ENCODE results near the gene PERCC1. TPM values are rescaled to one million over a fixed set of nuclear protein-coding genes. Genes with fewer than 3 reads are reported as not detected.
A peak's percentile ranks its signal among the peaks of the same experiment; 100 is the strongest.

The PERCC1 gene
- total and polyA plus RNA-seq, 2 donors from 2014 or later, result not detected

DNA sequence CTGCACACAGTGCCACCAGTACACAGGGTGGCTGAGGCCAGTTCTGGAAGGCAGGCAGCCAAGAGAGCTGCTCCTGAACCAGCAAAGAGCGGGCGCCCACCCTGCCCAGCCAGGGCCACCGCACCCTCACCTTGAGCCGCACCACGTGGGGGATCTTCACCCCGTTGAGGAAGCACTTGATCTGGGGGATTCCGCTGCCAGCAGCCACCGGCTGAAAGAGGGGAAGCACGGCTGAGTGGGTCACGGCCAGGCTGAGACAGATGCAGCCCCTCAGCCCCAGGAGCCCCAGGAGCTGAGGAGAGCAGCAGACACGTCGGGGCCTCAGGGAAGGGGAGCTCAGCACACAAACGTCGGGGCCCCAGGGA lies 28.1 kb downstream of the PERCC1 start:
- no peak overlapping the region for H3K27ac ChIP-seq (ENCODE audit: low read depth in 2 of 2, low read length in 2 of 2)
- H3K27me3 ChIP-seq (ENCODE audit: control insufficient read depth, insufficient read depth, low read length), result no peaks in the 10 kb centered on the region
- no peak overlapping the region for H3K4me3 ChIP-seq (ENCODE audit: low read length in 3 of 3)
- H3K4me1 ChIP-seq (ENCODE audit: control insufficient read depth in 2 of 3, insufficient read depth in 2 of 3, low read depth in 1 of 3, low read length in 3 of 3), result no peaks in the 10 kb centered on the region
- DNase-seq (peak in 1 of 5 donors; percentile 68), FAIRE-seq (no peak)
- intact Hi-C loops (cut with DNase I), result no loop called here
- TF ChIP-seq, protein P1, sequence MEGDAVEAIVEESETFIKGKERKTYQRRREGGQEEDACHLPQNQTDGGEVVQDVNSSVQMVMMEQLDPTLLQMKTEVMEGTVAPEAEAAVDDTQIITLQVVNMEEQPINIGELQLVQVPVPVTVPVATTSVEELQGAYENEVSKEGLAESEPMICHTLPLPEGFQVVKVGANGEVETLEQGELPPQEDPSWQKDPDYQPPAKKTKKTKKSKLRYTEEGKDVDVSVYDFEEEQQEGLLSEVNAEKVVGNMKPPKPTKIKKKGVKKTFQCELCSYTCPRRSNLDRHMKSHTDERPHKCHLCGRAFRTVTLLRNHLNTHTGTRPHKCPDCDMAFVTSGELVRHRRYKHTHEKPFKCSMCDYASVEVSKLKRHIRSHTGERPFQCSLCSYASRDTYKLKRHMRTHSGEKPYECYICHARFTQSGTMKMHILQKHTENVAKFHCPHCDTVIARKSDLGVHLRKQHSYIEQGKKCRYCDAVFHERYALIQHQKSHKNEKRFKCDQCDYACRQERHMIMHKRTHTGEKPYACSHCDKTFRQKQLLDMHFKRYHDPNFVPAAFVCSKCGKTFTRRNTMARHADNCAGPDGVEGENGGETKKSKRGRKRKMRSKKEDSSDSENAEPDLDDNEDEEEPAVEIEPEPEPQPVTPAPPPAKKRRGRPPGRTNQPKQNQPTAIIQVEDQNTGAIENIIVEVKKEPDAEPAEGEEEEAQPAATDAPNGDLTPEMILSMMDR (IDR thresholded peaks at IDR 0.05; ENCODE audit: borderline replicate concordance, extremely low read depth, insufficient read depth), result no peak
- no peaks in the 10 kb centered on the region for H3K9me3 ChIP-seq (ENCODE audit: control insufficient read depth in 2 of 3, insufficient read depth in 1 of 3, low read length in 3 of 3)
- peaks cover 0 to 15% (median 10%) of the 10 kb centered on the region in 3 donors for H3K36me3 ChIP-seq (ENCODE audit: control insufficient read depth in 2 of 3, insufficient read depth in 3 of 3, low read length in 3 of 3)
- no peak overlapping the region for H3K9ac ChIP-seq (ENCODE audit: low read length in 3 of 3)

DNA sequence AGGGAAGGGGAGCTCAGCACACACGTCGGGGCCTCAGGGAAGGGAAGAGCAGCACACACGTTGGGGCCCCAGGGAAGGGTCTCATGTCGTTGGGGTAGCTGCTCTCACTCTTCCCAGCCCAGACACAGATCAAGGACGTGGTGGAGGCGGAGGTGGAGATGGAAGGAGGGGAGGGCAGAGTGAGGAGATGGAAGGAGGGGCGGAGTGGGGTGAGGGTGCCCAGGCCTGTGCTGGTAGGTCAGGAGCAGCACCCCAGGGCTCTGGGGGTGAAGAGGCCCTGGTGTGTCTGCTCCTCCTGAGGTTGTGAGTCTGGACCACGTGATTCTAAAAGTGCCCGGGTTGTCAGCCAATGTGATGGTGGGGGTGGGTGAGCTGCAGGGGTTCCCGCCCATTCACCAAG lies 29.1 kb downstream of the PERCC1 start:
- no peak for FAIRE-seq
- intact Hi-C loops (cut with DNase I), result no loop called here
- H3K4me1 ChIP-seq (ENCODE audit: control insufficient read depth in 2 of 3, insufficient read depth in 2 of 3, low read depth in 1 of 3, low read length in 3 of 3), result no peaks in the 10 kb centered on the region
- H3K27me3 ChIP-seq (ENCODE audit: control insufficient read depth, insufficient read depth, low read length), result no peaks in the 10 kb centered on the region
- H3K4me3 ChIP-seq (ENCODE audit: low read length in 3 of 3), result no peak overlapping the region
- DNase-seq, result no peak
- no peak overlapping the region for H3K27ac ChIP-seq (ENCODE audit: low read depth in 2 of 2, low read length in 2 of 2)
- no peaks in the 10 kb centered on the region for H3K9me3 ChIP-seq (ENCODE audit: control insufficient read depth in 2 of 3, insufficient read depth in 1 of 3, low read length in 3 of 3)
- TF ChIP-seq, protein P1 (IDR thresholded peaks at IDR 0.05; ENCODE audit: borderline replicate concordance, extremely low read depth, insufficient read depth), result no peak
- H3K36me3 ChIP-seq (ENCODE audit: control insufficient read depth in 2 of 3, insufficient read depth in 3 of 3, low read length in 3 of 3), result peaks cover 0 to 15% (median 10%) of the 10 kb centered on the region in 3 donors
- H3K9ac ChIP-seq (ENCODE audit: low read length in 3 of 3), result no peak overlapping the region

DNA sequence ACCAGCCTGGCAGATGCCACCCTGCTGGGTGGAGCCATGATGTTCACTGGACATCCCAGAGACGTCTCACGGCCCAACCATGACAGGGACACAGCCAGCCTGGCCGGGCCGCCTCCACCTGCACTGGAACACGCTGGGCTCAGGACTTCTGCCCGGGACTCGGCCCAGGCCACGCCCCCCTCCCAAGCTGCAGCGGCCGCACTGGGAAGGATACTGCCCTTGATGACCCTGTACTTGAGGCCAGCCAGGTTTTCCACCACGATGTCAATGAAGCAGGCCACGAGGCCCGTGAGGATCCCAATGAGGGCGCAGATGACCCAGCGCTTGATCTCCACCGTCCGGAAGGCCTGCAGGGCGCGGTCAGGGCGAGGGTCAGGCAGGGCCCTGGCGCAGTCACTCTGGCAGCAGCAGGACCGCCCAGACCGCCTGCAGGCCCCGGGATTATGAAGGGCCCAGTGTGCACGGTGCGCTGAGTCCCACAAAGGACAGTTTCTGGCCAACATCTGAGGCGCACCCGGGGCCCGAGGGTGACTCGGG lies 29.8 kb downstream of the PERCC1 start:
- Histone ChIP-seq H3K27ac (ENCODE audit: low read depth in 2 of 2, low read length in 2 of 2) (no peak overlapping the region), H3K4me3 (ENCODE audit: low read length in 3 of 3) (no peak overlapping the region), H3K9ac (ENCODE audit: low read length in 3 of 3) (no peak overlapping the region), H3K27me3 (ENCODE audit: control insufficient read depth, insufficient read depth, low read length) (no peaks in the 10 kb centered on the region), H3K9me3 (ENCODE audit: control insufficient read depth in 2 of 3, insufficient read depth in 1 of 3, low read length in 3 of 3) (no peaks in the 10 kb centered on the region), H3K4me1 (ENCODE audit: control insufficient read depth in 2 of 3, insufficient read depth in 2 of 3, low read depth in 1 of 3, low read length in 3 of 3) (no peaks in the 10 kb centered on the region), H3K36me3 (ENCODE audit: control insufficient read depth in 2 of 3, insufficient read depth in 3 of 3, low read length in 3 of 3) (peaks cover 0 to 11% (median 9%) of the 10 kb centered on the region in 3 donors)
- FAIRE-seq (no peak), DNase-seq (no peak)
- TF ChIP-seq, protein P1 (IDR thresholded peaks at IDR 0.05; ENCODE audit: borderline replicate concordance, extremely low read depth, insufficient read depth), result no peak
- intact Hi-C loops (cut with DNase I), result no loop called here

DNA sequence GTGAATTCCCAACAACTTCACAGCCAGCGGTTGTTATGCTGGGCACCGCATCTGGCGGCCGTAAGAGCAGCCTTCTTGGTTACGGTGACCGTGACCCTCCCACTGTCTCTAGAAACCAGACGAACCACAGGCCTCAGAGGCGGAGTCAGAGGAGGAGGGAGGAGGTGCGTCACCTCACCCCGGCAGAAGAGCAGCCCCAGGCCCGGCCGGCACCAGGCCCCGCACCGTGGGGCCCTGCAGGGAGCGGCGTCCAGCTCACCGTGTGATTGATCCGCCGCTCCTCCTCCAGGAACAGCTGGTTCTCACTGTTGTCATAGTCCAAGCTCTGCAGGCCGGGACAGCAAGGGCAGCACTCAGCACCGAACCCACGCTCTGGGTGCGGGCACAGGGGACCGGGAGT lies 30.3 kb downstream of the PERCC1 start:
- intact Hi-C loops (cut with DNase I), result no loop called here
- Histone ChIP-seq H3K9ac (ENCODE audit: low read length in 3 of 3) (no peak overlapping the region), H3K27me3 (ENCODE audit: control insufficient read depth, insufficient read depth, low read length) (no peaks in the 10 kb centered on the region), H3K27ac (ENCODE audit: low read depth in 2 of 2, low read length in 2 of 2) (no peak overlapping the region), H3K4me1 (ENCODE audit: control insufficient read depth in 2 of 3, insufficient read depth in 2 of 3, low read depth in 1 of 3, low read length in 3 of 3) (no peaks in the 10 kb centered on the region), H3K4me3 (ENCODE audit: low read length in 3 of 3) (no peak overlapping the region), H3K9me3 (ENCODE audit: control insufficient read depth in 2 of 3, insufficient read depth in 1 of 3, low read length in 3 of 3) (no peaks in the 10 kb centered on the region), H3K36me3 (ENCODE audit: control insufficient read depth in 2 of 3, insufficient read depth in 3 of 3, low read length in 3 of 3) (peaks cover 0 to 9% (median 8%) of the 10 kb centered on the region in 3 donors)
- DNase-seq (no peak), FAIRE-seq (no peak)
- TF ChIP-seq, protein P1 (IDR thresholded peaks at IDR 0.05; ENCODE audit: borderline replicate concordance, extremely low read depth, insufficient read depth), result no peak

Measured in kidney (tissue), 14 donors.